ENCODE results near the gene SOWAHA. TPM values are rescaled to one million over a fixed set of nuclear protein-coding genes. Genes with fewer than 3 reads are reported as not detected.

Gene SOWAHA
- total RNA-seq, 1 experiment from 2014 or later, result 0.20 TPM

DNA sequence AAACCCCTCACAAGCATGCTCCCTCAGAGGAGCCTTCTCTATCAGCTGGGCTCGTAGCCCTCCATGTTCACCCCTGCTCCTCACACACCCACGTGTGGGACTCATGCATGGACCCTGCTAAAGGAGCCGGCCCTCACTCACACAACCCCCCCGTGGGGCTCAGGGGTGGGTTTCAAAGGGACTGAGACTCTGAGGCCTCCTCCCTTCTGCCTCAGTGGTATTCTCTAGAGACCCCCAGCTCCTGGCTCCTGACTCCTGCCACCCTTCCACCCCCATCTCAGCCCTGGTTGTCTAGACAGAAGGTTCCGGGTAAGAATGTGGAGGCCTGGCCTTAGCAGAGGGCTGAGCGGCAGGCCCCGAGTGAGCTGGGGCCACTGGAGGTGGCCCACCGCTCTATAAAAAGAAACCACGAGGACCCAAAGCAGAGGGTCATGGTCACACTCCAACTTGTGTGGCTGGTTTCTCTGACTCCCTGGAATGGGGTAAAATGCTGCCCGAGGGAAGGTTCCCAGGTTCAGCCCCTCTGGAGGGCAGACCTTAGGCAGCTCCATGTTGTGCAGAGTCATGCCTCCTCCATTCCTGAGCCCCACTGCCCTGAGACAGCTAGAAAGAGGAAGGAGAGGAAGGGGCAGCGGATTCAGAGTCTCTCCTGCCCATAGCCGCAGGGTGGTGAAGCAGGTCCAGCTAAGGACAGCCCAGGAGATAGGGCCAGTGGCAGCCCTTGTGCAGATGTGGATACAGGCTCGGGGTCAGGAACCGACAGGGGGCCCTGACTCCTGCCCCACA is 46.9 kb upstream of the SOWAHA start:
- Histone ChIP-seq H2AK5ac (ENCODE audit: insufficient read length, low read length) (no peak overlapping the region), H3T11ph (ENCODE audit: low read length) (no peak overlapping the region), H3K27me3 (ENCODE audit: insufficient read depth, low read length) (no peaks in the 10 kb centered on the region), H4K8ac (replicated peaks; ENCODE audit: insufficient read length, low read depth, low read length) (no peak overlapping the region), H3K4ac (ENCODE audit: low read depth, low read length) (no peak overlapping the region), H2BK120ac (ENCODE audit: low read depth, low read length, poor library complexity, severe bottlenecking) (no peak overlapping the region), H3K79me2 (ENCODE audit: insufficient read depth, low read length) (no peaks in the 10 kb centered on the region), H3K9me3 (ENCODE audit: control insufficient read depth, low read depth, low read length) (no peaks in the 10 kb centered on the region), H2BK15ac (ENCODE audit: low read depth, low read length) (no peak overlapping the region), H2AFZ (ENCODE audit: low read length) (no peak overlapping the region), H2BK20ac (ENCODE audit: low read depth, low read length, poor library complexity, severe bottlenecking) (no peak overlapping the region), H4K5ac (ENCODE audit: insufficient read length, low read depth, low read length) (no peak overlapping the region), H3K4me2 (ENCODE audit: insufficient read depth, insufficient read length, low read length) (no peak overlapping the region), H3K14ac (ENCODE audit: insufficient read depth, low read length) (0 out of 2 replicates have a peak overlapping the region, but pooled peaks have one; percentile 8), H3K23me2 (ENCODE audit: insufficient read length, low read depth, low read length, poor library complexity, severe bottlenecking) (no peaks in the 10 kb centered on the region), H3K9ac (ENCODE audit: extremely low read depth, insufficient read length, low read length) (no peak overlapping the region), H4K20me1 (ENCODE audit: control insufficient read depth, insufficient read depth, insufficient read length) (peaks cover 2% of the 10 kb centered on the region), H3K27ac (ENCODE audit: insufficient read length, low read depth, low read length) (no peak overlapping the region), H2BK5ac (ENCODE audit: insufficient read length, low read length) (no peak overlapping the region), H3K4me1 (ENCODE audit: insufficient read depth, low read length) (peaks cover 2% of the 10 kb centered on the region; the same call in 1 of the 2 replicates), H2BK12ac (ENCODE audit: insufficient read length, low read depth, low read length) (no peak overlapping the region), H3K18ac (ENCODE audit: insufficient read length, low read depth, low read length) (no peak overlapping the region), H4K91ac (ENCODE audit: insufficient read length, low read depth, low read length) (no peak overlapping the region), H3K56ac (ENCODE audit: insufficient read length, low read depth, low read length) (no peak overlapping the region), H3K79me1 (ENCODE audit: insufficient read depth, low read depth, low read length, poor library complexity, severe bottlenecking) (no peaks in the 10 kb centered on the region), H3K23ac (ENCODE audit: insufficient read length, low read depth, low read length) (no peak overlapping the region)
- no peaks in the 10 kb centered on the region for H3K9me3 Mint-ChIP-seq
- no peak overlapping the region for H3K27ac Mint-ChIP-seq
- no peak overlapping the region for H3K4me3 Mint-ChIP-seq
- H3K27me3 Mint-ChIP-seq (ENCODE audit: low read depth), result peaks cover 3% of the 10 kb centered on the region; the same call in 1 of the 2 replicates
- H3K36me3 Mint-ChIP-seq (ENCODE audit: insufficient read depth in 1 of 3, low read depth in 3 of 3), result peaks cover 5 to 22% (median 15%) of the 10 kb centered on the region in 3 experiments; a peak in 6 of 7 replicates
- peak; percentile 12 for DNase-seq
- H3K4me1 Mint-ChIP-seq, result peaks cover 8% of the 10 kb centered on the region in 2 experiments
- WGBS (ENCODE audit: extremely low coverage, insufficient read length, low lambda C conversion rate), result no CpG with 5 or more reads among the region's 14 CpGs
- TF ChIP-seq, protein P1, sequence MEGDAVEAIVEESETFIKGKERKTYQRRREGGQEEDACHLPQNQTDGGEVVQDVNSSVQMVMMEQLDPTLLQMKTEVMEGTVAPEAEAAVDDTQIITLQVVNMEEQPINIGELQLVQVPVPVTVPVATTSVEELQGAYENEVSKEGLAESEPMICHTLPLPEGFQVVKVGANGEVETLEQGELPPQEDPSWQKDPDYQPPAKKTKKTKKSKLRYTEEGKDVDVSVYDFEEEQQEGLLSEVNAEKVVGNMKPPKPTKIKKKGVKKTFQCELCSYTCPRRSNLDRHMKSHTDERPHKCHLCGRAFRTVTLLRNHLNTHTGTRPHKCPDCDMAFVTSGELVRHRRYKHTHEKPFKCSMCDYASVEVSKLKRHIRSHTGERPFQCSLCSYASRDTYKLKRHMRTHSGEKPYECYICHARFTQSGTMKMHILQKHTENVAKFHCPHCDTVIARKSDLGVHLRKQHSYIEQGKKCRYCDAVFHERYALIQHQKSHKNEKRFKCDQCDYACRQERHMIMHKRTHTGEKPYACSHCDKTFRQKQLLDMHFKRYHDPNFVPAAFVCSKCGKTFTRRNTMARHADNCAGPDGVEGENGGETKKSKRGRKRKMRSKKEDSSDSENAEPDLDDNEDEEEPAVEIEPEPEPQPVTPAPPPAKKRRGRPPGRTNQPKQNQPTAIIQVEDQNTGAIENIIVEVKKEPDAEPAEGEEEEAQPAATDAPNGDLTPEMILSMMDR (conservative IDR thresholded peaks at IDR 0.05), result no peak
